Measurements from ENCODE around the gene MACROH2A1. TPM values are rescaled to one million over a fixed set of nuclear protein-coding genes. Genes with fewer than 3 reads are reported as not detected.

MACROH2A1 gene
- total RNA-seq (ENCODE audit: unreplicated experiment): 181 TPM
- long read RNA-seq, transcript H2AFY-202 (9 exons, 1,859 nt): minor isoform, 9 of 104 reads
- long read RNA-seq, transcript H2AFY-217 (9 exons, 2,789 nt): major isoform, 25 of 104 reads
- long read RNA-seq, partial matches to known transcripts: 5 of 104 reads
- long read RNA-seq, other reads (novel, unspliced or antisense): 65 of 104 reads

GRCh38 chr5:135398855-135399793 is at the start of gene MACROH2A1:
Gene MACROH2A1 (minus strand): TSS chr5:135399231. CDS start chr5:135389093, 10,138 bp downstream.
- Mint-ChIP-seq H3K9me3 (ENCODE audit: unreplicated experiment) (no peaks in the 10 kb centered on the region), H3K27me3 (ENCODE audit: unreplicated experiment) (peaks cover 10% of the 10 kb centered on the region), H3K4me1 (ENCODE audit: unreplicated experiment) (peaks cover 26% of the 10 kb centered on the region), H3K36me3 (ENCODE audit: low read depth, unreplicated experiment) (peaks cover 5% of the 10 kb centered on the region), H3K4me3 (ENCODE audit: unreplicated experiment) (peak within 1 kb of the TSS; percentile 97), H3K27ac (ENCODE audit: unreplicated experiment) (peak within 1 kb of the TSS; percentile 81)
- peak; percentile 88 for DNase-seq (ENCODE audit: low spot score)
- TF ChIP-seq, protein P1, sequence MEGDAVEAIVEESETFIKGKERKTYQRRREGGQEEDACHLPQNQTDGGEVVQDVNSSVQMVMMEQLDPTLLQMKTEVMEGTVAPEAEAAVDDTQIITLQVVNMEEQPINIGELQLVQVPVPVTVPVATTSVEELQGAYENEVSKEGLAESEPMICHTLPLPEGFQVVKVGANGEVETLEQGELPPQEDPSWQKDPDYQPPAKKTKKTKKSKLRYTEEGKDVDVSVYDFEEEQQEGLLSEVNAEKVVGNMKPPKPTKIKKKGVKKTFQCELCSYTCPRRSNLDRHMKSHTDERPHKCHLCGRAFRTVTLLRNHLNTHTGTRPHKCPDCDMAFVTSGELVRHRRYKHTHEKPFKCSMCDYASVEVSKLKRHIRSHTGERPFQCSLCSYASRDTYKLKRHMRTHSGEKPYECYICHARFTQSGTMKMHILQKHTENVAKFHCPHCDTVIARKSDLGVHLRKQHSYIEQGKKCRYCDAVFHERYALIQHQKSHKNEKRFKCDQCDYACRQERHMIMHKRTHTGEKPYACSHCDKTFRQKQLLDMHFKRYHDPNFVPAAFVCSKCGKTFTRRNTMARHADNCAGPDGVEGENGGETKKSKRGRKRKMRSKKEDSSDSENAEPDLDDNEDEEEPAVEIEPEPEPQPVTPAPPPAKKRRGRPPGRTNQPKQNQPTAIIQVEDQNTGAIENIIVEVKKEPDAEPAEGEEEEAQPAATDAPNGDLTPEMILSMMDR (IDR thresholded peaks at IDR 0.05; ENCODE audit: unreplicated experiment): no peak

GRCh38 chr5:135448071-135448739 is 49.2 kb upstream of the MACROH2A1 start:
- no peaks in the 10 kb centered on the region for H3K36me3 Mint-ChIP-seq (ENCODE audit: low read depth, unreplicated experiment)
- TF ChIP-seq, protein P1 (IDR thresholded peaks at IDR 0.05; ENCODE audit: unreplicated experiment): no peak
- no peak overlapping the region for H3K27ac Mint-ChIP-seq (ENCODE audit: unreplicated experiment)
- DNase-seq (ENCODE audit: low spot score): no peak
- H3K4me3 Mint-ChIP-seq (ENCODE audit: unreplicated experiment): no peak overlapping the region
- H3K9me3 Mint-ChIP-seq (ENCODE audit: unreplicated experiment): no peaks in the 10 kb centered on the region
- peaks cover 2% of the 10 kb centered on the region for H3K27me3 Mint-ChIP-seq (ENCODE audit: unreplicated experiment)
- peaks cover 20% of the 10 kb centered on the region for H3K4me1 Mint-ChIP-seq (ENCODE audit: unreplicated experiment)

GRCh38 chr5:135447298-135447929 is 48.4 kb upstream of the MACROH2A1 start, which contains the start of gene DCANP1:
Gene DCANP1 (minus strand): TSS chr5:135447348. CDS start chr5:135447108, 240 bp downstream.
- Mint-ChIP-seq H3K4me1 (ENCODE audit: unreplicated experiment) (peaks cover 20% of the 10 kb centered on the region), H3K27me3 (ENCODE audit: unreplicated experiment) (peaks cover 2% of the 10 kb centered on the region), H3K9me3 (ENCODE audit: unreplicated experiment) (no peaks in the 10 kb centered on the region), H3K36me3 (ENCODE audit: low read depth, unreplicated experiment) (no peaks in the 10 kb centered on the region), H3K27ac (ENCODE audit: unreplicated experiment) (no peak within 1 kb of the TSS), H3K4me3 (ENCODE audit: unreplicated experiment) (no peak within 1 kb of the TSS)
- TF ChIP-seq, protein P1 (IDR thresholded peaks at IDR 0.05; ENCODE audit: unreplicated experiment): no peak
- no peak for DNase-seq (ENCODE audit: low spot score)

GRCh38 chr5:135446615-135447014 is 47.6 kb upstream of the MACROH2A1 start:
- TF ChIP-seq, protein P1 (IDR thresholded peaks at IDR 0.05; ENCODE audit: unreplicated experiment): no peak
- no peak for DNase-seq (ENCODE audit: low spot score)
- H3K4me1 Mint-ChIP-seq (ENCODE audit: unreplicated experiment): peaks cover 20% of the 10 kb centered on the region
- H3K27me3 Mint-ChIP-seq (ENCODE audit: unreplicated experiment): peaks cover 2% of the 10 kb centered on the region
- no peaks in the 10 kb centered on the region for H3K36me3 Mint-ChIP-seq (ENCODE audit: low read depth, unreplicated experiment)
- no peak overlapping the region for H3K4me3 Mint-ChIP-seq (ENCODE audit: unreplicated experiment)
- H3K9me3 Mint-ChIP-seq (ENCODE audit: unreplicated experiment): no peaks in the 10 kb centered on the region
- H3K27ac Mint-ChIP-seq (ENCODE audit: unreplicated experiment): no peak overlapping the region

All from endothelial cell (in vitro differentiated cells).